Astrocyte of the cerebellum (primary cell): Measurements from ENCODE around the gene FAM89B.
A peak's percentile ranks its signal among the peaks of the same experiment; 100 is the strongest.

Experiments
- DNase-seq: peaks from one replicate; pipeline ENCODE4 v3.0.0-alpha.2; 2011; ENCODE audit warnings: low read depth
- H3K4me3 ChIP-seq: 2 replicates; pipeline ENCODE4 v1.5.1; 2011; ENCODE audit warnings: mild to moderate bottlenecking, low read depth, low read length, moderate library complexity
- CTCF ChIP-seq: IDR thresholded peaks from 2 replicates; pipeline ENCODE4 v1.5.1; 2012; ENCODE audit warnings: low read length, low read depth, moderate library complexity, mild to moderate bottlenecking; ENCODE audit errors: missing control alignments
- in situ Hi-C: cut with HindIII; loops from 2 replicates; pipeline ENCODE4 v1.10.0; 2017; ENCODE audit warnings: low sequenced_read_pairs

FAM89B gene

GRCh38 chr11:65585396-65586246, 13.3 kb downstream of the FAM89B start:
- TF ChIP-seq CTCF = no peak
- no peak overlapping the region for H3K4me3 ChIP-seq
- in situ Hi-C loops = no loop called here
- no peak for DNase-seq

DNA sequence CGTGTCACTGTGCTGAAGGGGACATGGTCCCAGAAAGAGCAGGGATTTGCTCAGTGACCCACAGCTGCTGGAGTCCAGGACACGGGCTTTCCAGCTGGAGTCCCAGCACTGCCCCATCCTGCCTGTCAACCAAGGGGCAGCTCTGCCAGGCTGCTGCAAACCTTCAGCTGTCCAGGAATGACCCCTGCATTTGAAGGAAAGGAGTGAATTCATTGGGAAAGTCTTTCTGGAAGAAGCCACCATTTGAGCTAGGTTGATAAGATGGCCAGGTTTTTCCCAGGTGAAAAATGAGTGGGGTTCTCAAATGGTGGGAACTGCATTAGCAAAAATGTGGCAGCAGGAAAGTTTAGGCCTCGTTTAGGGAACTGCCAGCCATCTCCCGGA, 13.9 kb downstream of the FAM89B start:
- no peak overlapping the region for H3K4me3 ChIP-seq
- no peak for DNase-seq
- TF ChIP-seq CTCF = no peak
- in situ Hi-C loops = no loop called here

GRCh38 chr11:65586676-65587075, 14.3 kb downstream of the FAM89B start:
- H3K4me3 ChIP-seq = no peak overlapping the region
- in situ Hi-C loops = no loop called here
- TF ChIP-seq CTCF = no peak
- DNase-seq = no peak

DNA sequence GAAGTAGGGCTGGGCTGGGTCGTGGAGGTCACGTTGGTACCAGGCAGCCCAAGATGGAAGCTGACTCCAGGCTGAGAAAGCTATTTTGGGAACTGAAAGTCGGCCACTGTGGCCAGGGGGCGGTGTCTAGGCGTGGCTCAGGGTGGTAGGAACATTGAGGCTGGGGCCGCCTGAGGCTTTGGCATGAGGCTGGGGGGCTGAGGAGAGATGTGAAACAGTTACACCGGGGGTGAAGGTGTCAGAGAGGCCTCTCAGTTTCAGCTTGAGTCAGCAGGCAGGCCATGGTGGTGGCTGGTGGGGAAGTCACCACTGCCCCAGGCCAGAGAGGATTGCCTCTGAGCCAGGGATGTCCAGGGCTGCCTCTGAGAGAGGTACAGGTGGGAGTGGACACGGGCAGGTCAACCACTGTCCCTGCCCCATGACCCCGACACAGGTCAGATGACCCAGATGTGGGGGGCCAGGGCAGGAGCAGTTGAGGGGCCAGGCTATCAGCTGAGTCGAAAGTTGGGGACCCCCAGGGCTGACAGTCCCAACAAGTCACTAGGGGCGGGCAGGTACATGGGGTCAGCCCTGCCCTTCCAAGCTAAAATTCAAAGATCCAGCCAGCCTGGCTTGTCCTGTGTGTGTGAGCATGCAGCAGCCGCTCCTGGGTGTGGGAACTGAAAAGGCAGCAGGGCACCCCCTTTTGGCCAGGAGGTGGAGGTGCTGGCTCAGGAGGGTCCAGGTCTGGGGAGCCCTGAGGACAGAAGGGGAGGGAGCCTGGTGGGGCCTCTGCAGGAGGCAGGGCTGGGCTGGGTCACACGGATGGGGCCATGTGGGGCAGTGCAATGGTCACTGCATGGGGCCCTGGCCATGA, 16.1 kb downstream of the FAM89B start:
- DNase-seq = no peak
- TF ChIP-seq CTCF = peak; percentile 60
- in situ Hi-C loops = no loop called here

DNA sequence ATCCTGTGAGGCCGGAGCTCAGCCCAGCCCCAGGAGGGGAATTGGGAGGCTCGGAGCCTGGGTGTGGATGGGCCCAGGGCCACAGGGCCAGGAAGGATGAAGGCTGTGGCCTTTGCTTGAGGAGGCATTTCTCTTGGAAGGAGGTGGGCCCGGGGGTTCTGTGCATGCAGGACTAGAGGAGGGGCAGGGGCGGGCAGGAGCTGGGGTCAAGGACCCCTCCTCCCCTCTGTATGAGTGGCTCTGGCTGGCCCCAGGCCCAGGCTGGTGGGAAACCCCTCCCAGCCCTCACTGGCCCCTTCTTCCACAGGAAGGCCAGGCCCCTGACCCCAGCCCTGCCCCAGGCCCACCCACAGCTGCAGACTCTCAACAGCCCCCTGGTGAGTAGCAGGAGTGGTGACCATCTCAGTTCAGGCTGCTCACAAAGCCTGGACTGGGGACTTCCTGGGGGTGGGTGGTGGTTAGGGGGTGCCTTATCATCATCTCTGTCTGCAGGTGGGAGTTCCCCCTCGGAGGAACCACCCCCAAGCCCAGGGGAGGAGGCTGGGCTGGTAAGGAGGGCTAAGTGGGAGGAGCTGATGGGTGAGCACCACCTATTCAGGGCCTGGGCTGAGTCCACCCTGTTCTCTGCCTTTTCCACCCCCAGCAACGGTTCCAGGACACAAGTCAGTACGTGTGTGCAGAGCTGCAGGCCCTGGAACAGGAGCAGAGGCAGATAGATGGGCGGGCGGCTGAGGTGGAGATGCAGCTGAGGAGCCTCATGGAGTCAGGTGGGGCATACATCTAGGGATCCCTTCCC, 17.3 kb downstream of the FAM89B start:
- no peak overlapping the region for H3K4me3 ChIP-seq
- in situ Hi-C loops = no loop called here
- no peak for TF ChIP-seq CTCF
- no peak for DNase-seq

More for the DNA sequence above, 16.1 kb downstream of the FAM89B start:
- no peak overlapping the region for H3K4me3 ChIP-seq

- no peak for TF ChIP-seq CTCF
- in situ Hi-C loops = no loop called here
- no peak overlapping the region for H3K4me3 ChIP-seq
- no peak for DNase-seq
Observed at GRCh38 chr11:65590240-65590738, 18.0 kb downstream of the FAM89B start.
